OCI-LY3 (cell line): Measurements from ENCODE around the gene STX10.

Experiments
- CTCF ChIP-seq: fragments of 200-600, 300-600 bp; sonication (generic); IDR thresholded peaks from 2 replicates; pipeline ENCODE4 v1.5.1; 2014; ENCODE audit warnings: antibody characterized with exemption, low read length, low read depth
- EZH2phosphoT487 ChIP-seq: fragments of 200-600 bp; shearing (Covaris generic); IDR thresholded peaks from 2 replicates; pipeline ENCODE4 v1.6.1; 2018; ENCODE audit warnings: antibody characterized with exemption, mixed run types, low read depth

GRCh38 chr19:13110099-13110610 lies 40.0 kb downstream of the STX10 start:
- TF ChIP-seq CTCF (no peak), EZH2phosphoT487 (no peak)
